Activated CD4-positive, alpha-beta T cell treated with anti-CD3 and anti-CD28 coated beads, Interleukin-2, amount 50 U/mL, for 4 hours (primary cell): ENCODE results near the gene STAC2.
A peak's percentile ranks its signal among the peaks of the same experiment; 100 is the strongest.

Source experiments
- DNase-seq, 2 experiments: peaks; one replicate each; pipeline ENCODE4 v3.0.0-alpha.2; 2020

Gene STAC2

GRCh38 chr17:39209317-39210092 lies 16.2 kb downstream of the STAC2 start:
- peak; percentile 71 to 80 for DNase-seq

GRCh38 chr17:39208893-39209292 lies 16.9 kb downstream of the STAC2 start:
- DNase-seq = no peak

DNA sequence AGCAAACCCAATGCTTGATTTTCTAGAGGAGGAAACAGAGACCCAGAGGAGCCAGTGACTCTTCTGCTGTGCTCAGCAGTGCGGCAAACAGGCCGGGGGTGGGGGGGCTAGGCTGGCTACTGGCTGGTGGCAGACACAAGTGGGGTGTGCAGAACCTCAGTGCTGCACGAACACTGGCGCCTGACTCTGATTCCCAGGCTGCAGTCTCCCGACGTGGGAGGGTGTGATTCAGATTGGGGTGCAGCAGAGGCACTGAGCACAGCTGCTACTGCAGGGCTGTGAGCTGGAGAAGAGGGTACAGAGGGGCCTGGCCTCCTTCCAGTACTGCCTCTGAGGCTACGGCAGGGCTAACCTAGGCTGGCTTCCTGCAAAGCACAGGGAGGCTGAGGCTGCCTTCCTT lies 17.6 kb downstream of the STAC2 start:
- no peak for DNase-seq

GRCh38 chr17:39205112-39205526 lies 20.6 kb downstream of the STAC2 start:
- DNase-seq = no peak

DNA sequence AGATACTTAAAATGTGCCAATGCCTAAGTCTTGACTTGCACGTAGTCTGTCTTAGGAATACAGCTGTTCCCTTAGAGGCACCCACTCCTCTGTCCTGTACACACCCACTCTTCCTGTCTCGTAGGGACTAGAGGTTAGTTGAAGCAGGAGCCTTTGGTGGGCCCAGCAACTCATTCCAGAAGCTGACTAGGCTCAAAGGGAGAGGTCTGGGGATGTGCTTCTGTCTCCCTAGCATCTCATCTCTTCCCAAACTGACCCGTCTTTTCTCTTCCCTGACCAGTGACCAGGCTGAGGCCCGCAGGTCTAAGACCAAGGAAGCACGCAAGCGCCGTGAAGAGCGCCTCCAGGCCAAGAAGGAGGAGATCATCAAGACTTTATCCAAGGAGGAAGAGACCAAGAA lies 21.5 kb downstream of the STAC2 start:
- DNase-seq = no peak

- no peak for DNase-seq
These were observed 24.7 kb downstream of the STAC2 start for GRCh38 chr17:39200957-39201510.

DNA sequence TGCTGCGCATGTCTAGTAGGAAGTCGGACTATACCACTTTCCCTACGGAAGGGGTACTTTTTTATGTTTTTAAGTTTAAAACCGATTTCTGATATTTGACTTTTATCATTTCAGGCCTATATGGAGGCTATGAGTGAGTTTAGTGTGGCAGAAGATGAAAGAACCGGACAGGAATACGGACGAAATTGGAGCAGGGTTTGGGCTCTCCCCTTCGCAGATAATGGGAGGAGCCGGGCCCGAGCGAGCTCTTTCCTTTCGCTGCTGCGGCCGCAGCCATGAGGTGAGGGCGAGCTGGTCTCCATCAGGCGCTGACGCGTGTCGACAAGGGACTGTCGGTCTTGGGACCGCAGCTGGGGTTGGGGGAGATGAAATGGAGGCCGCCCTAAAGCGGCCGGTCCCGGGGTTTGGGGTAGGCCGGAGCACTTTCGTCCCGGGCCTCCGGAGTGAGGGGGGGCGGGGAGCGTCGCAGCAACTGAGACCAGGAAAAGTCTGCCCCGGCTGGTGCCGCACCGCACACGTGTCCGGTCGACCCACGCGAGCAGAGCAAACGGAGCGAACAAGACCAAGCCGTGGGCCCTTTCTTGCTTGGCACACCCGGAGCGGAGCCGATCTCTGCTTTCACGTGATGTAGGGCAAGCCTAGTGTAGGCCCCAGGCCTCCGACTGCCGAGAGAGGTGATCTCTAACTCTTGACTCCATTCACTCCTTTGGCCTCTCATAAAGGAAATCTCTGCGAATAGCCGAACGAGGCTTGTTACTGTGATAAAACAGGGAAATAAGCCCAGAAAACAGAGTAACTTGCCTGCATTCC lies 25.5 kb downstream of the STAC2 start, which contains the start of gene RPL19:
TSS of gene RPL19 (plus strand) at position 214 of the 810 bp plus-strand sequence. CDS start at position 276, 62 bp downstream.
- DNase-seq = peak; percentile 75

- DNase-seq = peak; percentile 83 to 88
These were observed 26.0 kb downstream of the STAC2 start for GRCh38 chr17:39199820-39200069.

DNA sequence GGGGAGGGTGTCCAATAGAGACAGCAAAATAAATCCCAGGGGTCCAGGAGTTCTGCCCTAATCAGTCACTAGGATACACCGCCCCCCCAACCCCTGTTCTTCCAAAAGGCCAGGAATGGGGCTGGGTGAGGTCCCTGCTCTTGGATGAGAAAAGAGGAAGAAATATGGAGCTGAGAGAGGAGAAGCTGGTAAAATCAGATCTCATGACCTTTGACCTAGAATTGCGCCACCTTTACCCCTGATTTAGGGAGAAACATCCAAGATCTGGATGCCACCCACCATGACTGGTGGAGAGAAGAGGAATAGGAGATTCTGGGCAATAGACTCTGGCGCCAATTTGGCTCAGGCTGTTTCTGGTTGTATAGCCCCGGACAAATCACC lies 27.6 kb downstream of the STAC2 start:
- DNase-seq = no peak

DNA sequence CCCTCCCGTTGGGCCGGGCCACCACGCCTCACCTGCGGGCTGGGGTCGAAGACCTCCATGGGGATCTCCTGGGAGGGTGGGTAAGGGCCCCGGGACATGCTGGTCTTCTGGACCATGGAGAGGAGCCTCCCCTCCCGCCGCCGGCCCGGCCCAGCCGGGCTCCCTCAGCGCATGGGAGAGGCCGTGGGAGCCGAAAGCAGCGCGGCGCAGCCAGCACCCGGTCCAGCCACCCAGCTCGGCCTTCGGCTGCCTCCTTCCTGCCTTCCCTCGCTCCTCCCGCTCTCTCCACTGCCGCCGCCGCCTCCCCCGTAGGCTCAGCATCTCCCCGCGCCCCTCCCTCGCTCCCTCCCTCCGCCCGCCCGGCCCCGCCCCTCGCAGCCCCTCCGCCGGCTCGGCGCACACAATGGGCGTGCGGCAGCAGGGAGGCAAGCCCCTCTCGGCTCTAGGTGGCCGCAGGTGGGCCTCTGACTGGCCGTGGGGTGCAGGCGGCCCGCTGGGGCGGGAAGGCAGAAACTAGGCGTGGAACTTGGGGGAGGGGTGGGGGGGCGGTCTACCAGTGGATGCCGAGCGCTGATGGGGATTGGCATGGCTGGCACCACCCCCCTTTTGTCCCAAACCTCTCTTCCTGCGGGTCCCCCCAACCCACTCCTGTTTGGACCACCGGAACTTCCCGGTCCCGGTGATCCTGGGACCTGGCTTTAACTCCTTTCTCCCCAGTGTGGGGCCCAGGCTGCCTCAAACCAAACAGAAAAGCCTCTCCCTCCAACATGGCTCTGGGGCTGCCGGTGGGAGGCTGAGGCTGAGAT lies 28.2 kb downstream of the STAC2 start, which contains the start of gene CACNB1:
TSS of gene CACNB1 (minus strand) at position 290 of the 806 bp plus-strand sequence. CDS start at position 116, 174 bp downstream.
- DNase-seq = peak; percentile 56 to 58

DNA sequence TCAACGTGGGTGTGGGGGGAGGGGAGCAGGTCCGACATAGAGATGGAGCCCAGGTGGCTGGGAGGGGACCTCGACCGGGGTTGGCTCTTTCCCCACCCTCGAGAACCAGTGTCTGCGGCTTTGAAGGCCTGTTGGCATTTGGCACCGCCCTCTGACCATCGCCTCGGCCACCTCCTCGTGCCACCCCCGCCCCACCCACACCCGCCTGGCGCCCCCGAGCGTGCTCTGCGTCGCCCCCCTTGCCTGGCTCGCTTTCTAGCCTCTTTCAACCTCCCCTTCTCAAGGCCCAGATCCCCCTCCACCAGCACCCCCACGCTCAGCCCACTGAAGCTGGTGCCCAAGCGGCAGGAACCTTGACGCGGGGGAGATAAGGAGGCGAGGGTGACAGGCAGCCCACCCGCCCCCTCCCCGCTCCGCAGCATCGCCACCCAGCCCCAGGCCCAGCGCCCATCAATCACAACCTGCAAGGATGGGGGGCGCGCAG lies 28.9 kb downstream of the STAC2 start:
- no peak for DNase-seq

- no peak for DNase-seq
These were observed 29.4 kb downstream of the STAC2 start for GRCh38 chr17:39196241-39196807.

- DNase-seq = no peak
These were observed 30.1 kb downstream of the STAC2 start for GRCh38 chr17:39195568-39196160.

- DNase-seq = no peak
These were observed 30.7 kb downstream of the STAC2 start for GRCh38 chr17:39194985-39195524.

DNA sequence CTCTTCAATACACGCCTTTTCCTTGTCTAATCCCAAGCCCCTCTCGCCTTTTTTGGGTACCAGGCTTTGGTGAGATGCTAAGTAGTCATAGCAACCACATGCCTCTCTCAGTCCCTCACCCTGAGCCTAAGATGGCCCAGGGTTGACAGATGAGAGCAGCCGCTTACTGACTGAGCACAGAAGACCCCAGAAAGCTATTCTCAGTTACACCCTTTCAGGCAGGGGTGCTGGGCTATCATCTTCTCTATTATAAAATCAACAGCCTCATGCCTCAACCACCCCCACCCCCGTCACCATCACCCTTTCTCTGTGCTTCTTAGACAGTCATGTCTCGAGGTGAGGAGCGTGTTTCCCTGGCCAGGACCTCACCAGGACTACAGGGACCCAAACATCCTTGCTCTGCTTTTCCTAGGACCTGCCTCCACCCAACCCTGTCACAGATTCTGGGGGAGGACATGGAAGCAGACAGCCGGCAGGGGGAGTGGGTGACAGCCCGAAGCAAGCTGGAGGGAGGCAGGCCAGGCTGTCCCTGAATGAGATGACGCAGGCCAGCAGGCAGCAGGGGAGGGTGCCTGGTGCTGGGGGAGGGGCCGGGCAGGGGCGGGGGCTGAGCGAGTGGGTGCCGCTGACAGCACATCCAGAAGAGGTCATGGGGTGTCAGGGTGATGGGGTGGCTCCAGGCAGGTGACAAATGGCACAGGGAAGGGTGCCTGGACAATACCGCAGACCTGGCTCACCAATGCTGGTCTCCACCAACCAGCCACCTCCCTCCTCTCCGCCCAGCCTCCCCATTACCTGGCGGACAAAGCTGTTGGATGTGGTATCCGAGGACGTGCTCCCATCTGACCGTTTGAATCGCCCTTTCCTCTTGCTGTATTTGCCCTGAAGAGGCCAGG lies 31.4 kb downstream of the STAC2 start:
- no peak for DNase-seq

- DNase-seq = no peak
These were observed 32.4 kb downstream of the STAC2 start for GRCh38 chr17:39193346-39193745.

- DNase-seq = no peak
These were observed 32.8 kb downstream of the STAC2 start for GRCh38 chr17:39192901-39193300.

DNA sequence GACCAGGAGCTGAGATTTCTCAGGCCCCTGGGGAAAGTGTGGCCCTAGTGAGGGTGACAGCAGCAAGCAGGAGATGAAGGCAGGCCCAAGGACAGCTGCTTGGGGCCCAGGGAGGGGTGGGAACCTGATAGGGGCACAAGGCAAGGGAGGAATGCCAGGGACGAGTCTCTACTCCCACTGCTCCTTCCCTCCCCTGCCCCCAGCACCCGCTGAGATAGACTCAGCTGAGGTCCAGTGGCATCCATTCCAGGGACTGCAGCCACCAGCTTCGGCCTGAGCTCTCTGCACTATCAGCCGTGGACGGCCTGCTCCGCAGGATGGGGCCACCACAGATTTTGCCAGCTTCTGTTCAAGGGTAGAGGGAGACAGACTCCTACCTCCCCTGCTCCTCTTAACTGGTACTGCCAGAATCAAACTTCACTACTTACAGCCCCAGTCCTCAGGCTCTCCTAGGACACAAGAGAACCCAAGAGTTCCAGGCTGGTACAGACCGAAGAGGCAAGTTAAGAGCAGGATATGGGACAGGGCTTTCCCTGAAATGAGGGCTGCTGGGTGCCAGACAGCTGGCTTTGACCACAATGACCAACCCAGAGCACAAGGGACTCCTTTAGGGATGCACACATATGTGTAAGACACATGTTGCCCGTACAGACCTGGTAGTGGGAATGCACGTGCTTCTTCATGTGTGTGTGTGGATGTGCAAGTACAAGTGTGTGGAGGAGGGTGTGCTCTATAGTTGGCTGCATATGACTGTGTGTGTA lies 33.8 kb downstream of the STAC2 start:
- DNase-seq = no peak

DNA sequence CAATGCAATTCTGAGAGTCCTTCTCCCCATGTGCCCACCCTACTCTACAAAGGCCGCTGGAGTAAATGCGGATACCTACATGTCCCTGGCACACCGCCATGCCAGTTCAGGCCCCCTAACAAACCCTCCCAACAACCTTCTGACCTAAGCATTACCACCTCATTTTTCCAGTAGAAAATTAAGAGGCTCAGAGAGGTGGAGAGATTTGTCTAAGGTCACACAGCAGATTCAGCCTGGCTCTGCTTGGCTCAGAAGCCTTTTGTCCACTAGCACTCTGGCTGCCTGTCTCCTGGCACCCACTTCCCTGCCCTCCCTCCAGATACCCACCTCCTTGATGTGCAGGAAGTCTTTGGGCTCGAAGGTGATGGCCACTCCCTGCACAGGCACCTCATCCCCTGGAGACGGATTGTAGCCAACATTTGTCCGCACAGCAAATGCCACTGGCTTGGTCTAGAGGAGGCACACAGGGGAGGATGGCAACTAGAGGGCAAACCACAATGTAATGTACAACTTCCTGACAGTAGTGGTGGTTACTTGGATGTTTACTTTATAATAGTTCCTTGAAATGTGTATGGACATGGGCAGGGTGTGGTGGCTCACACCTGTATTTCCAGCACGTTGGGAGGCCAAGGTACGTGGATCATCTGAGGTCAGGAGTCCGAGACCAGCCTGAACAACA lies 38.5 kb downstream of the STAC2 start:
- no peak for DNase-seq
